Measurements from ENCODE around the gene CHCHD1. TPM values are rescaled to one million over a fixed set of nuclear protein-coding genes. Genes with fewer than 3 reads are reported as not detected.

The CHCHD1 gene
- total and polyA plus RNA-seq, 2 donors (not counting 3 experiments of a cell fraction or from before 2014, with no cell fraction given), result 31.7 to 39.2 TPM

DNA sequence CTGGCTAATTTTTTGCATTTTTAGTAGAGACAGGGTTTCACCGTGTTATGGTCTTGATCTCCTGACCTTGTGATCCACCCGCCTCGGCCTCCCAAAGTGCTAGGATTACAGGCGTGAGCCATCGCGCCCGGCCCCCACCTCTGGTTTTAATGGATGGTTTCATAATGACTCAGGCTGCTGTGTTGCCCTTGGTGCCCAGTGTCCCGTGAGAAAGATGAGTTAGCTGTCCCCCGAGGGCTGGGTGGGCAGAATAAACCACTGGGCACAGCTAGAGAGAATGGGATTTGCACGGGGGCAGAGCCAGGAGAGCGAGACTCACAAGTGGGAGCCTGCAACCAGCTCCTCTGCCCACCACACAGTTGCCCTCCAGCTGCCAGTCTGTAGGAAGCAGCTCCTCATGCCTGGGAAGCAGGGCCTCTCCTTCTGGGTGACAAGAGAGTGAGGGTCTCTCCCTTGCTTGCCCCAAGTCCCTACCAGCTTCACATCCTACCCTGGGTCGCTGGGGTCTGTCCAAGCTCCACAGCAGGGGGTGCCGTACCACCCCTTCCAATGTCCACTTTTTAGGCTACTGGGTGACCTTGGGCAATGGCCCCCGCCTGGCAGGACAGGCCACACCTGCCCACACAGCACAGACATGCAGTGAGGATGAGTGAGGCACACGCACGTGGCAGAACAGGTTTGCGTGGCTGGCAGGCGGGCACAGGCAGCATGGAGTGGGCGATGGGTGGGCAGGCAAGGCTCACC lies 45.7 kb downstream of the CHCHD1 start:
- Histone ChIP-seq H3K9me3 (replicated peaks; ENCODE audit: control insufficient read depth, insufficient read depth, low read length) (no peaks in the 10 kb centered on the region), H3K4me1 (ENCODE audit: control insufficient read depth, extremely low read depth, insufficient read depth, low read length) (no peaks in the 10 kb centered on the region), H4K20me1 (replicated peaks; ENCODE audit: control insufficient read depth, extremely low read depth, insufficient read depth, low read length) (no peaks in the 10 kb centered on the region), H3K79me2 (ENCODE audit: control insufficient read depth, insufficient read depth, low read length) (no peaks in the 10 kb centered on the region), H3K36me3 (ENCODE audit: control insufficient read depth in 2 of 2, extremely low read depth in 1 of 2, insufficient read depth in 2 of 2, low read length in 2 of 2) (peaks cover 0 to 14% of the 10 kb centered on the region in 2 experiments), H3K9ac (replicated peaks; ENCODE audit: extremely low read depth, insufficient read depth, low read length) (no peak overlapping the region), H3K27me3 (ENCODE audit: control insufficient read depth in 2 of 2, insufficient read depth in 2 of 2, low read length in 2 of 2) (no peaks in the 10 kb centered on the region), H3K4me3 (replicated peaks in 1 of 3; ENCODE audit: insufficient read depth in 1 of 3, low read depth in 1 of 3, low read length in 3 of 3) (no peak overlapping the region), H2AFZ (ENCODE audit: low read depth, low read length) (no peak overlapping the region), H3K4me2 (ENCODE audit: insufficient read depth, low read length) (no peak overlapping the region), H3K27ac (ENCODE audit: insufficient read depth, low read depth, low read length) (no peak overlapping the region), H3K9me1 (replicated peaks; ENCODE audit: control insufficient read depth, extremely low read depth, insufficient read depth, low read length) (no peaks in the 10 kb centered on the region)
- TF ChIP-seq JUN (IDR thresholded peaks at IDR 0.05; ENCODE audit: borderline replicate concordance, insufficient read depth, insufficient read length, low read depth) (no peak), MYC (IDR thresholded peaks at IDR 0.05; ENCODE audit: low read depth, low read length) (no peak), POLR2A (IDR thresholded peaks at IDR 0.05; ENCODE audit: low read depth, low read length) (no peak), FOS (IDR thresholded peaks at IDR 0.05; ENCODE audit: borderline replicate concordance, insufficient read depth, low read length) (no peak), EZH2 (IDR thresholded peaks at IDR 0.05; ENCODE audit: borderline replicate concordance, low read depth, low read length, severe bottlenecking) (no peak), POLR2AphosphoS5 (IDR thresholded peaks at IDR 0.05; ENCODE audit: insufficient read depth, low read depth, low read length) (no peak), GATA2 (IDR thresholded peaks at IDR 0.05; ENCODE audit: insufficient read depth, insufficient read length, low read depth, low read length) (no peak)
- TF ChIP-seq, protein P1, sequence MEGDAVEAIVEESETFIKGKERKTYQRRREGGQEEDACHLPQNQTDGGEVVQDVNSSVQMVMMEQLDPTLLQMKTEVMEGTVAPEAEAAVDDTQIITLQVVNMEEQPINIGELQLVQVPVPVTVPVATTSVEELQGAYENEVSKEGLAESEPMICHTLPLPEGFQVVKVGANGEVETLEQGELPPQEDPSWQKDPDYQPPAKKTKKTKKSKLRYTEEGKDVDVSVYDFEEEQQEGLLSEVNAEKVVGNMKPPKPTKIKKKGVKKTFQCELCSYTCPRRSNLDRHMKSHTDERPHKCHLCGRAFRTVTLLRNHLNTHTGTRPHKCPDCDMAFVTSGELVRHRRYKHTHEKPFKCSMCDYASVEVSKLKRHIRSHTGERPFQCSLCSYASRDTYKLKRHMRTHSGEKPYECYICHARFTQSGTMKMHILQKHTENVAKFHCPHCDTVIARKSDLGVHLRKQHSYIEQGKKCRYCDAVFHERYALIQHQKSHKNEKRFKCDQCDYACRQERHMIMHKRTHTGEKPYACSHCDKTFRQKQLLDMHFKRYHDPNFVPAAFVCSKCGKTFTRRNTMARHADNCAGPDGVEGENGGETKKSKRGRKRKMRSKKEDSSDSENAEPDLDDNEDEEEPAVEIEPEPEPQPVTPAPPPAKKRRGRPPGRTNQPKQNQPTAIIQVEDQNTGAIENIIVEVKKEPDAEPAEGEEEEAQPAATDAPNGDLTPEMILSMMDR (IDR thresholded peaks at IDR 0.05; ENCODE audit: extremely low read depth in 1 of 2, insufficient read depth in 1 of 2, low read depth in 1 of 2, low read length in 2 of 2), result no peak
- TF ChIP-seq, protein P2, sequence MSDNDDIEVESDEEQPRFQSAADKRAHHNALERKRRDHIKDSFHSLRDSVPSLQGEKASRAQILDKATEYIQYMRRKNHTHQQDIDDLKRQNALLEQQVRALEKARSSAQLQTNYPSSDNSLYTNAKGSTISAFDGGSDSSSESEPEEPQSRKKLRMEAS (IDR thresholded peaks at IDR 0.05; ENCODE audit: insufficient read depth, insufficient read length), result no peak
- dilution Hi-C loops (cut with MboI; ENCODE audit: extremely low pct_ligation_motif_present, low sequenced_read_pairs), result no loop called here
- FAIRE-seq, result no peak
- ChIA-PET POLR2A (no interaction called here), CTCF (interaction anchor here (0.7 to 2.0 kb wide), 4 partner anchors 8 to 19 kb away, joined by 3 to 4 read pairs (median 3); no protein-coding TSS in a partner anchor)
- BruUV-seq (replicated peaks), result no TSS peak
- DNase-seq (ENCODE audit: low read depth, low spot score), result no peak
- intact Hi-C loops (cut with micrococcal nuclease), result no loop called here
